B cell (primary cell): Measurements from ENCODE around the gene BMERB1. TPM values are rescaled to one million over a fixed set of nuclear protein-coding genes. Genes with fewer than 3 reads are reported as not detected.

Experiments used
- ATAC-seq: fragments of 200-7000 bp; cut with Tn5 transposase; one replicate; pipeline ENCODE4 v1.10.0; 2021; ENCODE audit warnings: low read depth, mild to moderate bottlenecking, moderate number of reproducible peaks, moderate library complexity
- CTCF ChIA-PET: fragments of 350-600 bp; sonication (Branson Sonifier 250); formaldehyde crosslinking; loops from one replicate; lab custom pipeline; 2021; ENCODE audit warnings: antibody characterized with exemption, inconsistent platforms; lab: Charles Lee
- POLR2A ChIA-PET: fragments of 350-600 bp; sonication (Branson Sonifier 250); formaldehyde crosslinking; loops from one replicate; lab custom pipeline; 2021; ENCODE audit warnings: antibody characterized with exemption; lab: Charles Lee
- DNase-seq: peaks from one replicate; pipeline ENCODE4 v3.0.0; 2013
- H2AFZ ChIP-seq: 2 replicates; pipeline ENCODE4 v1.6.1; 2012; ENCODE audit warnings: mild to moderate bottlenecking, low read depth, low read length; ENCODE audit not compliant: insufficient read depth, poor library complexity, severe bottlenecking
- H3K27ac ChIP-seq, 2 donors: 1 replicate in 1 of 2; 2 replicates in 1 of 2; pipeline ENCODE4 v1.5.1; 2012 to 2013; ENCODE audit warnings: low read length in 2 of 2, mild to moderate bottlenecking in 2 of 2, moderate library complexity in 1 of 2
- H3K27me3 ChIP-seq, 4 experiments: fragments of 200-600 bp in 1 of 4; sonication (generic) in 1 of 4; replicated peaks in 1 of 4; 1 replicate in 2 of 4; 2 replicates in 2 of 4; pipeline versions ENCODE4 v1.6.1 to v1.7.0; 2013 to 2016; ENCODE audit warnings: low read length in 3 of 4, mild to moderate bottlenecking in 2 of 4, mixed read lengths in 1 of 4, moderate library complexity in 1 of 4; ENCODE audit not compliant: insufficient read depth in 4 of 4, control insufficient read depth in 3 of 4; ENCODE audit errors: control extremely low read depth in 1 of 4
- H3K36me3 ChIP-seq, 2 experiments: replicated peaks in 1 of 2; 1 replicate in 1 of 2; 2 replicates in 1 of 2; pipeline versions ENCODE4 v1.6.1 to v1.7.1; 2013; ENCODE audit warnings: low read length in 1 of 2; ENCODE audit not compliant: insufficient read depth in 2 of 2, control insufficient read depth in 1 of 2; ENCODE audit errors: control extremely low read depth in 1 of 2, extremely low read depth in 1 of 2
- H3K4me1 ChIP-seq, 2 donors: fragments of 200-600 bp in 1 of 2; sonication (generic) in 1 of 2; 1 replicate in 1 of 2; 2 replicates in 1 of 2; pipeline versions ENCODE4 v1.5.1 to v1.6.1; 2013 to 2017; ENCODE audit warnings: low read length in 2 of 2; ENCODE audit not compliant: control insufficient read depth in 2 of 2, insufficient read depth in 2 of 2
- H3K4me2 ChIP-seq: replicated peaks from 2 replicates; pipeline ENCODE3; 2012; ENCODE audit warnings: mild to moderate bottlenecking, low read depth, low read length; ENCODE audit not compliant: poor library complexity, severe bottlenecking
- H3K4me3 ChIP-seq, 5 experiments: fragments of 200-600 bp in 1 of 5; sonication (generic) in 1 of 5; 1 replicate in 3 of 5; 2 replicates in 2 of 5; pipeline versions ENCODE4 v1.5.1 to v1.7.0; 2011 to 2016; ENCODE audit warnings: low read length in 4 of 5, mild to moderate bottlenecking in 4 of 5, low read depth in 2 of 5, control low read depth in 1 of 5, moderate library complexity in 1 of 5; ENCODE audit not compliant: insufficient read depth in 1 of 5; ENCODE audit errors: control extremely low read depth in 1 of 5, extremely low read depth in 1 of 5
- H3K79me2 ChIP-seq: fragments of 200-600 bp; sonication (generic); one replicate; pipeline ENCODE4 v1.6.0; 2016; ENCODE audit warnings: low read length; ENCODE audit not compliant: control insufficient read depth, insufficient read depth
- H3K9ac ChIP-seq: fragments of 200-600 bp; sonication (generic); 2 replicates; pipeline ENCODE4 v1.6.1; 2017; ENCODE audit warnings: mild to moderate bottlenecking, low read length, moderate library complexity
- H3K9me3 ChIP-seq, 3 donors: one replicate each; pipeline versions ENCODE4 v1.6.1 to v1.7.1; 2013; ENCODE audit warnings: low read length in 2 of 3; ENCODE audit not compliant: control insufficient read depth in 2 of 3, insufficient read depth in 1 of 3; ENCODE audit errors: control extremely low read depth in 1 of 3
- H4K20me1 ChIP-seq: 2 replicates; pipeline ENCODE4 v1.6.0; 2012; ENCODE audit warnings: mild to moderate bottlenecking, low read length; ENCODE audit not compliant: insufficient read depth, control insufficient read depth, poor library complexity, severe bottlenecking
- H3K27ac Mint-ChIP-seq: one replicate; pipeline ENCODE4 v1.8.0; 2021; ENCODE audit warnings: mixed read lengths
- H3K27me3 Mint-ChIP-seq: one replicate; pipeline ENCODE4 v1.8.0; 2021; ENCODE audit warnings: mixed read lengths
- H3K4me1 Mint-ChIP-seq: one replicate; pipeline ENCODE4 v1.8.0; 2021; ENCODE audit warnings: mixed read lengths
- H3K4me3 Mint-ChIP-seq: one replicate; pipeline ENCODE4 v1.8.0; 2021; ENCODE audit warnings: mixed read lengths
- H3K9me3 Mint-ChIP-seq: one replicate; pipeline ENCODE4 v1.8.0; 2022; ENCODE audit warnings: mixed read lengths; ENCODE audit not compliant: insufficient read depth
- EZH2 ChIP-seq: IDR thresholded peaks from 2 replicates; pipeline ENCODE4 v1.6.1; 2012; ENCODE audit warnings: borderline replicate concordance, low read depth, mild to moderate bottlenecking, moderate library complexity, low read length; ENCODE audit not compliant: insufficient read depth, poor library complexity, severe bottlenecking
- WGBS: methylation state at CpG from one replicate; pipeline ENCODE4 v1.1.5; 2013; ENCODE audit warnings: missing lambda C conversion rate; ENCODE audit not compliant: insufficient coverage; 5-methylcytosine and 5-hydroxymethylcytosine counted together
- intact Hi-C: fragments of 100-400 bp; cut with micrococcal nuclease; formaldehyde crosslinking; loops from one replicate; pipeline ENCODE4 v1.10.0; 2022
- polyA plus RNA-seq: library from polyadenylated mRNA; depleted of rRNA; stranded (reverse); fragments of >200 nt; gene quantifications from 2 replicates; pipeline ENCODE4 v1.2.3, GENCODE V29; 2012
- total RNA-seq, 2 donors: library from RNA; stranded (reverse); fragments of 120-200 nt in 1 of 2; gene quantifications; 1 replicate in 1 of 2; 2 replicates in 1 of 2; pipeline versions ENCODE4 v1.2.3 to v1.2.4, GENCODE V29; 2013 to 2022
- TF ChIP-seq, protein P1 (sequence below): fragments of 200-600 bp; IDR thresholded peaks from one replicate; pipeline ENCODE4 v1.8.0; 2022; ENCODE audit warnings: antibody characterized with exemption, mild to moderate bottlenecking

BMERB1 gene
- total and polyA plus RNA-seq, 2 donors (not counting 1 experiment from before 2014, with no cell fraction given), result 2.2 to 11.2 TPM

DNA sequence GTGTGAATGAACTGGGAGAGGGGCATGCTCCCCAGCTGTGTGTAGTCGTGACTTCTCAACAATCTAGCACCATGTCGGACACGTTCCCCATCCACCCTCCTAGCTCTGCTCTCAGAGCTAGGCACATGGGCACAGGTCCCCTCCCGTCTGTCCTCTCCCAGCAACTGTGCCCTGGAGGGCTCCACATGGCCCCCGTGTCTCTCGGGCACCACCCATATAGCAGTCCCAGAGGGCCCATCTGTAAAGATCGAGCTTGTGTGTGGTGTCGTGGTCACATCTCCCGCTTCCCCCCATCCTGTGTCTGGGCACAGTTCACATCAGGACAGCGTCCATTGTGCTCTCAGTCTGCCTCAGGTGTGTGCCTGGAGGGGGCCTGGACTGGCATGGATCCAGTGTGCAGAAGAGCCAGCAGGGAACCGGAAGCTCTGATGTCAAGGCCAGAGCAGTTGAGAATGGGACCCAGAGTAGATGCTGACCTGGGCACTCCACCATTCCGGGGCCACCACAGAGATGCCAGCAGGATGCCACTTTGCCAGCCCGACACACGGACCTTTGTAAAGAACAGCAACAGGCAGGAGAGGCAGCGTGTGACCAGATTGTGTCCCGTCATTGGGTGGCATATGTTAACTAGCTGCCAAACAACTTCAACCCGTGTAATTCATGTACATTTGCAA lies 152.9 kb downstream of the BMERB1 start:
- Mint-ChIP-seq H3K27ac (peak overlapping the region; percentile 46), H3K4me3 (no peak overlapping the region), H3K27me3 (no peaks in the 10 kb centered on the region), H3K9me3 (peaks cover 4% of the 10 kb centered on the region), H3K4me1 (peaks cover 28% of the 10 kb centered on the region)
- peaks cover 0 to 16% (median 8%) of the 10 kb centered on the region in 3 donors for H3K9me3 ChIP-seq
- no peak overlapping the region for H3K27ac ChIP-seq
- ATAC-seq (no peak), DNase-seq (no peak)
- CTCF ChIA-PET, result interaction anchor here (0.6 to 1.4 kb wide), 2 partner anchors 135 to 161 kb away, joined by 3 read pairs; no protein-coding TSS in a partner anchor
- POLR2A ChIA-PET, result interaction anchor here (1.0 kb wide), 1 partner anchor 10 kb away, joined by 3 read pairs; no protein-coding TSS in a partner anchor
- H3K79me2 ChIP-seq, result no peaks in the 10 kb centered on the region
- no peak overlapping the region for H3K4me2 ChIP-seq
- no peaks in the 10 kb centered on the region for H4K20me1 ChIP-seq
- no peak for TF ChIP-seq EZH2
- TF ChIP-seq, protein P1, sequence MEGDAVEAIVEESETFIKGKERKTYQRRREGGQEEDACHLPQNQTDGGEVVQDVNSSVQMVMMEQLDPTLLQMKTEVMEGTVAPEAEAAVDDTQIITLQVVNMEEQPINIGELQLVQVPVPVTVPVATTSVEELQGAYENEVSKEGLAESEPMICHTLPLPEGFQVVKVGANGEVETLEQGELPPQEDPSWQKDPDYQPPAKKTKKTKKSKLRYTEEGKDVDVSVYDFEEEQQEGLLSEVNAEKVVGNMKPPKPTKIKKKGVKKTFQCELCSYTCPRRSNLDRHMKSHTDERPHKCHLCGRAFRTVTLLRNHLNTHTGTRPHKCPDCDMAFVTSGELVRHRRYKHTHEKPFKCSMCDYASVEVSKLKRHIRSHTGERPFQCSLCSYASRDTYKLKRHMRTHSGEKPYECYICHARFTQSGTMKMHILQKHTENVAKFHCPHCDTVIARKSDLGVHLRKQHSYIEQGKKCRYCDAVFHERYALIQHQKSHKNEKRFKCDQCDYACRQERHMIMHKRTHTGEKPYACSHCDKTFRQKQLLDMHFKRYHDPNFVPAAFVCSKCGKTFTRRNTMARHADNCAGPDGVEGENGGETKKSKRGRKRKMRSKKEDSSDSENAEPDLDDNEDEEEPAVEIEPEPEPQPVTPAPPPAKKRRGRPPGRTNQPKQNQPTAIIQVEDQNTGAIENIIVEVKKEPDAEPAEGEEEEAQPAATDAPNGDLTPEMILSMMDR, result no peak
- 94% methylated on average over 17 of the region's 17 CpGs for WGBS
- peaks cover 17 to 22% of the 10 kb centered on the region in 2 donors for H3K4me1 ChIP-seq
- H3K9ac ChIP-seq, result no peak overlapping the region
- H3K4me3 ChIP-seq, result no peak overlapping the region
- H2AFZ ChIP-seq, result no peak overlapping the region
- peaks cover 0 to 26% of the 10 kb centered on the region in 2 experiments for H3K36me3 ChIP-seq
- H3K27me3 ChIP-seq, result no peaks in the 10 kb centered on the region
- intact Hi-C loops, result no loop called here

DNA sequence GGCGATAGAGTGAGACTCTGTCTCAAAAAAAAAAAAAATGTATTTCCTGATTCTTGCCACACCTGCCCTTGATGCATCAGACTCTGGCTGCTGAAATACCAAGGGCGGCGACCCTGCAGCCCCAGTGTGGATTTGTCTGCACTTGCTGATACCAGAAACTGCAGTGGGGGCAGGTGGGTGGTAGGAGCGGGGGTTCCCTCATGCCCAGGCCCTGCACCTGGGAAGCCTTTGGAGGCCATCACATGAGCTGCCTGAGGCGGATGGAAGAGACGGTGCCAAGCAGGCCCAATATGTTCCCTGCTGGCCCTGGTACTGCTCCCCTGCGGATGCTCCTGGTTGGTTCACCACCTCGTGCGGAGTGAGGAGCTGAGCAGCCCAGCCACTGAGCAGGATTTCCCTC lies 157.9 kb downstream of the BMERB1 start:
- Mint-ChIP-seq H3K27me3 (no peaks in the 10 kb centered on the region), H3K9me3 (no peaks in the 10 kb centered on the region), H3K27ac (peak overlapping the region; percentile 89), H3K4me3 (peak overlapping the region; percentile 54), H3K4me1 (peaks cover 62% of the 10 kb centered on the region)
- Histone ChIP-seq H3K27ac (peak overlapping the region; percentile 1 to 51), H3K4me2 (peak overlapping the region; percentile 53), H3K36me3 (peaks cover 0 to 61% of the 10 kb centered on the region in 2 experiments), H2AFZ (no peak overlapping the region), H4K20me1 (peaks cover 3% of the 10 kb centered on the region), H3K9me3 (peaks cover 0 to 3% (median 0%) of the 10 kb centered on the region in 3 donors), H3K4me3 (no peak overlapping the region), H3K27me3 (no peaks in the 10 kb centered on the region), H3K9ac (no peak overlapping the region), H3K4me1 (peaks cover 20 to 46% of the 10 kb centered on the region in 2 donors), H3K79me2 (no peaks in the 10 kb centered on the region)
- POLR2A ChIA-PET, result interaction anchor here (0.9 to 3.5 kb wide), 2 partner anchors 32 to 50 kb away, joined by 5 to 33 read pairs; partner anchors contain the start of gene MARF1
- intact Hi-C loops, result loop anchor here (5.0 kb wide), 1 partner anchor 160 kb away; the partner anchor contains the start of gene BMERB1
- ATAC-seq (peak; percentile 13), DNase-seq (peak; percentile 41)
- CTCF ChIA-PET, result interaction anchor here (1.0 to 2.9 kb wide), 4 partner anchors 11 to 165 kb away, joined by 3 to 8 read pairs (median 4); partner anchors contain the start of gene MARF1
- TF ChIP-seq, protein P1, result no peak
- no peak for TF ChIP-seq EZH2
- WGBS, result 59% methylated on average over 7 of the region's 9 CpGs
